A673 (cell line): ENCODE results near the gene NEDD4L.

ENCODE experiments used
- CTCF ChIP-seq: fragments of 300-800, 200-600 bp; sonication (generic); conservative IDR thresholded peaks from 2 replicates; pipeline ENCODE4 v1.5.1; 2017; ENCODE audit warnings: low read depth, mild to moderate bottlenecking, antibody characterized with exemption, low read length, moderate library complexity, mixed read lengths
- EZH2 ChIP-seq: fragments of 200-600 bp; sonication (generic); IDR thresholded peaks from 2 replicates; pipeline ENCODE4 v1.6.1; 2017; ENCODE audit warnings: borderline replicate concordance, low read depth, mild to moderate bottlenecking, mixed read lengths, antibody characterized with exemption, low read length; ENCODE audit not compliant: poor library complexity, severe bottlenecking

- TF ChIP-seq CTCF = no peak
- no peak for TF ChIP-seq EZH2
Observed at GRCh38 chr18:58416704-58417683, 373.0 kb downstream of the NEDD4L start.
